Parietal lobe (tissue), 1 donor: ENCODE measurements around the gene NSMF. TPM values are rescaled to one million over a fixed set of nuclear protein-coding genes. Genes with fewer than 3 reads are reported as not detected.

Source experiments
- total RNA-seq: library from RNA; depleted of rRNA; stranded (reverse); fragments of >200 nt; gene quantifications from one replicate; pipeline ENCODE4 v1.2.3, GENCODE V29; 2014

Gene NSMF, protein sequence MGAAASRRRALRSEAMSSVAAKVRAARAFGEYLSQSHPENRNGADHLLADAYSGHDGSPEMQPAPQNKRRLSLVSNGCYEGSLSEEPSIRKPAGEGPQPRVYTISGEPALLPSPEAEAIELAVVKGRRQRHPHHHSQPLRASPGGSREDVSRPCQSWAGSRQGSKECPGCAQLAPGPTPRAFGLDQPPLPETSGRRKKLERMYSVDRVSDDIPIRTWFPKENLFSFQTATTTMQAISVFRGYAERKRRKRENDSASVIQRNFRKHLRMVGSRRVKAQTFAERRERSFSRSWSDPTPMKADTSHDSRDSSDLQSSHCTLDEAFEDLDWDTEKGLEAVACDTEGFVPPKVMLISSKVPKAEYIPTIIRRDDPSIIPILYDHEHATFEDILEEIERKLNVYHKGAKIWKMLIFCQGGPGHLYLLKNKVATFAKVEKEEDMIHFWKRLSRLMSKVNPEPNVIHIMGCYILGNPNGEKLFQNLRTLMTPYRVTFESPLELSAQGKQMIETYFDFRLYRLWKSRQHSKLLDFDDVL
- total RNA-seq = 66.7 TPM

DNA sequence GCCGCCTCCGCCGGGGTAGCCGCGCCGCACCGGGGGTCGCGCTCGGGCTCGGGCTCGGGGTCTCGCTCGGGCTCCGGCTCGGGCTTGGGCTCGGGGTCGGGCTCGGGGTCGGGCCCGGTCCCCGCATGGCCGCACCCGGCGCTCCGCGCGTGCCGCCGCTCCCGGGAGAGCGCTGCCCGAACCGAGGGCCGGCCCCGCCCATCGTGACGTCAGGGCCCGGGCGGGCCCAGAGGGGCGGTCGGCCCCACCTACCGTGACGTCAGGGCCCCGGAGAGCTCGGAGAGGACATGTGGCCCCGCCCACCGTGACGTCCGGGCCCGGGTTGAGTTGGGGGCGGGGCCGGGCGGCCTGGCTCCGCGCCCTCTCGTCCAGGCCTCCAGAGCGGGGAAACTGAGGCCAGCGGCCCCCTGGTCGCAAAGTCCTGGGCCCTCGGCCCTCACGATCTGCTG, at the start of gene NSMF:
Gene NSMF (minus strand): TSS at position 183 of the 449 bp plus-strand sequence. CDS start 232 bp downstream, outside the sequence.

GRCh38 chr9:137441289-137441934, 17.7 kb downstream of the NSMF start, which contains the start of gene ENTPD8:
Gene ENTPD8, minus strand, starts transcription at chr9:137441357. Its CDS starts 3,072 bp downstream, at chr9:137438285.

GRCh38 chr9:137422604-137423513, 36.3 kb downstream of the NSMF start, which contains the start of the genes EXD3 and NOXA1:
Gene EXD3, minus strand, starts transcription at chr9:137423162. Its CDS starts 27,805 bp downstream, at chr9:137395357.
Gene NOXA1, plus strand, starts transcription at chr9:137423393. Its CDS starts 137 bp downstream, at chr9:137423530.

Other genes with a start within 250 kb of the NSMF start
- gene RNF208, start 237.1 kb downstream of the NSMF start, total RNA-seq = 1.9 TPM
- not detected for gene CYSRT1, start 234.2 kb downstream of the NSMF start, total RNA-seq
- not detected for gene RNF224, start 231.8 kb downstream of the NSMF start, total RNA-seq
- not detected for gene SLC34A3, start 228.4 kb downstream of the NSMF start, total RNA-seq
- gene TUBB4B, start 218.0 kb downstream of the NSMF start, total RNA-seq = 88.9 TPM
- gene STPG3, start 208.0 kb downstream of the NSMF start, total RNA-seq = not detected
- 34.4 TPM for gene NELFB, start 204.0 kb downstream of the NSMF start, total RNA-seq
- 0.31 TPM for gene TOR4A, start 181.6 kb downstream of the NSMF start, total RNA-seq
- gene NRARP, start 157.1 kb downstream of the NSMF start, total RNA-seq = 5.0 TPM
- 36.9 TPM for gene EXD3, start 36.2 kb downstream of the NSMF start, total RNA-seq
- 2.5 TPM for gene NOXA1, start 35.9 kb downstream of the NSMF start, total RNA-seq
- gene ENTPD8, start 18.0 kb downstream of the NSMF start, total RNA-seq = not detected
- 3.8 TPM for gene PNPLA7, start 91.1 kb upstream of the NSMF start, total RNA-seq
- 19.7 TPM for gene MRPL41, start 92.5 kb upstream of the NSMF start, total RNA-seq
- gene DPH7, start 119.6 kb upstream of the NSMF start, total RNA-seq = 49.1 TPM
- gene ZMYND19, start 131.2 kb upstream of the NSMF start, total RNA-seq = 20.7 TPM
- 42.9 TPM for gene ARRDC1, start 146.4 kb upstream of the NSMF start, total RNA-seq
- 128 TPM for gene EHMT1, start 159.7 kb upstream of the NSMF start, total RNA-seq